Breast epithelium (tissue), 4 donors: ENCODE measurements around the gene CDC16. TPM values are rescaled to one million over a fixed set of nuclear protein-coding genes. Genes with fewer than 3 reads are reported as not detected.

Source experiments
- DNase-seq, 2 donors: peaks; one replicate each; pipeline ENCODE4 v3.0.0-alpha.2; 2019; ENCODE audit warnings: low spot score in 2 of 2
- H3K27ac ChIP-seq, 2 donors: fragments of 200-600 bp; sonication (generic) in 1 of 2; one replicate each; pipeline ENCODE4 v1.5.1; 2016 to 2019; ENCODE audit warnings: mild to moderate bottlenecking in 1 of 2
- H3K27me3 ChIP-seq, 2 donors: fragments of 200-600 bp; sonication (generic) in 1 of 2; one replicate each; pipeline versions ENCODE4 v1.5.1 to v1.6.0; 2017 to 2019; ENCODE audit warnings: control low read depth in 1 of 2, mild to moderate bottlenecking in 1 of 2
- H3K36me3 ChIP-seq: fragments of 200-600 bp; one replicate; pipeline ENCODE4 v1.5.1; 2019
- H3K4me1 ChIP-seq, 2 donors: fragments of 200-600 bp; sonication (generic); one replicate each; pipeline ENCODE4 v1.5.1; 2016 to 2019; ENCODE audit warnings: control low read depth in 1 of 2
- H3K4me3 ChIP-seq, 3 donors: fragments of 200-600 bp; sonication (generic); 1 replicate in 2 of 3; 2 replicates in 1 of 3; pipeline ENCODE4 v1.5.1; 2016 to 2019; ENCODE audit warnings: mild to moderate bottlenecking in 3 of 3, moderate library complexity in 2 of 3
- H3K9me3 ChIP-seq, 2 donors: fragments of 200-600 bp; sonication (generic) in 1 of 2; one replicate each; pipeline ENCODE4 v1.5.1; 2016 to 2019; ENCODE audit warnings: control low read depth in 1 of 2
- CTCF ChIP-seq, 3 donors: fragments of 450-650 bp; IDR thresholded peaks; one replicate each; pipeline ENCODE4 v1.5.1; 2016 to 2017; ENCODE audit warnings: antibody characterized with exemption in 3 of 3, mild to moderate bottlenecking in 3 of 3, moderate library complexity in 3 of 3
- POLR2A ChIP-seq: fragments of 450-650 bp; IDR thresholded peaks from one replicate; pipeline ENCODE4 v1.6.1; 2016; ENCODE audit warnings: antibody characterized with exemption, mild to moderate bottlenecking, moderate library complexity
- POLR2AphosphoS5 ChIP-seq, 3 donors: sonication (generic); formaldehyde crosslinking; IDR thresholded peaks; one replicate each; pipeline ENCODE4 v1.6.1; 2017; ENCODE audit warnings: antibody characterized with exemption in 3 of 3
- intact Hi-C: fragments of 100-400 bp; cut with DNase I; formaldehyde crosslinking; loops from one replicate; pipeline ENCODE4 v1.15.1; 2023; ENCODE audit warnings: low total_unique reads
- total RNA-seq, 3 donors: library from RNA; depleted of rRNA; stranded (reverse); fragments of >200 nt; gene quantifications; one replicate each; pipeline ENCODE4 v1.1.0, GENCODE V29; 2016

CDC16 gene
- total RNA-seq, 3 donors from 2014 or later, result 53.1 to 82.5 (median 77.7) TPM

- no peak for DNase-seq
- intact Hi-C loops, result no loop called here
- Histone ChIP-seq H3K27ac (no peak overlapping the region), H3K4me1 (no peaks in the 10 kb centered on the region), H3K36me3 (no peaks in the 10 kb centered on the region), H3K9me3 (no peaks in the 10 kb centered on the region), H3K4me3 (no peak overlapping the region), H3K27me3 (no peaks in the 10 kb centered on the region)
- no peak for TF ChIP-seq POLR2A
- no peak for TF ChIP-seq CTCF (IDR thresholded peaks at IDR 0.05)
- TF ChIP-seq POLR2AphosphoS5 (IDR thresholded peaks at IDR 0.05), result no peak
These were observed 40.6 kb downstream of the CDC16 start for GRCh38 chr13:114275304-114275703.

GRCh38 chr13:114279146-114279545 lies 44.4 kb downstream of the CDC16 start:
- intact Hi-C loops, result no loop called here
- TF ChIP-seq POLR2AphosphoS5 (IDR thresholded peaks at IDR 0.05) (no peak), POLR2A (no peak), CTCF (IDR thresholded peaks at IDR 0.05) (no peak)
- H3K9me3 ChIP-seq, result no peaks in the 10 kb centered on the region

GRCh38 chr13:114279758-114280355 lies 45.2 kb downstream of the CDC16 start:
- Histone ChIP-seq H3K27me3 (no peaks in the 10 kb centered on the region), H3K4me3 (no peak overlapping the region), H3K9me3 (no peaks in the 10 kb centered on the region), H3K4me1 (peaks cover 3 to 8% of the 10 kb centered on the region in 2 donors), H3K36me3 (no peaks in the 10 kb centered on the region), H3K27ac (peak overlapping the region in 1 of 2 donors; percentile 96)
- TF ChIP-seq CTCF (IDR thresholded peaks at IDR 0.05), result no peak
- no peak for TF ChIP-seq POLR2AphosphoS5 (IDR thresholded peaks at IDR 0.05)
- no peak for TF ChIP-seq POLR2A
- DNase-seq, result no peak
- intact Hi-C loops, result no loop called here

More at GRCh38 chr13:114279146-114279545, 44.4 kb downstream of the CDC16 start:
- peaks cover 3 to 8% of the 10 kb centered on the region in 2 donors for H3K4me1 ChIP-seq
- no peaks in the 10 kb centered on the region for H3K27me3 ChIP-seq
- no peak overlapping the region for H3K4me3 ChIP-seq
- H3K27ac ChIP-seq, result no peak overlapping the region
- H3K36me3 ChIP-seq, result no peaks in the 10 kb centered on the region
- DNase-seq, result no peak

GRCh38 chr13:114281351-114282040 lies 46.8 kb downstream of the CDC16 start, which contains the start of gene UPF3A:
UPF3A (plus strand) TSS chr13:114281601; CDS start chr13:114281640, 39 bp downstream.
- intact Hi-C loops, result no loop called here
- Histone ChIP-seq H3K4me1 (peaks cover 3 to 8% of the 10 kb centered on the region in 2 donors), H3K27me3 (no peaks in the 10 kb centered on the region), H3K36me3 (no peaks in the 10 kb centered on the region), H3K9me3 (no peaks in the 10 kb centered on the region), H3K27ac (peak within 1 kb of the TSS; percentile 96 to 98), H3K4me3 (peak within 1 kb of the TSS; percentile 72 to 77 (median 76))
- TF ChIP-seq CTCF (IDR thresholded peaks at IDR 0.05), result no peak
- TF ChIP-seq POLR2AphosphoS5 (IDR thresholded peaks at IDR 0.05), result peak; percentile 66 to 80 (median 78)
- TF ChIP-seq POLR2A, result peak; percentile 68
- peak; percentile 85 to 91 for DNase-seq
